ENCODE measurements around the gene MAP3K5. TPM values are rescaled to one million over a fixed set of nuclear protein-coding genes. Genes with fewer than 3 reads are reported as not detected.

The MAP3K5 gene
- polyA plus RNA-seq, 3 donors = 9.6 to 12.0 (median 11.1) TPM

DNA sequence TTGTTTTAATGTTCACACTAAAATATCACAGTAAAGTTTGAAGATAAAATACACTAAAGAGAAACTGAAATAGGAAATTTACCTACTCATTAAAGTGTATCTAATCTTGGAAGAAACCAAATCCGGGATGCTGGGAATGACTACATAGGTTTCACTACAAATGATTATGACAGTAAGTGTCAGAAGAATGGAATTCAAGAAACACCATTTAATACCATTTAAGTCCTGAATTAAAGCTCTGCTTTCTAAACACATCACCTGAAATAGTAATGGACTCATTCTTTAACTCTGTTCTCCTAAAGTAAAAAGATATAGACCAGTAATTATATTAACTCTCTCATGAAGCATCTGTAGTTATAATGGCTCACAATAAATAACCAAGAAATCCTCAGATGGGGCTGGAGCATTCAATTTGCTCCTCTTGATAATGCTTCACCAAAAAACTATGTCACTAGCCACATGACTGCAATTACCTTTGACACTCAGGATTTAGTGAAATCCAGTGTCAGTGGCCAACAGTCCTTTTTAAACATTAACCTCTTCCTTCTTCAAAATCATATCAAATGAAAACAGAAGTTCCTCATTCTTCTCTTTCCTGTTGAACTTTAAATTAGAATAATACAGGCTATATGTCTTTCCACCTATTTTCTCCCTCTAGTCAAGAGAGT, 283.4 kb downstream of the MAP3K5 start:
- TF ChIP-seq, protein P1, sequence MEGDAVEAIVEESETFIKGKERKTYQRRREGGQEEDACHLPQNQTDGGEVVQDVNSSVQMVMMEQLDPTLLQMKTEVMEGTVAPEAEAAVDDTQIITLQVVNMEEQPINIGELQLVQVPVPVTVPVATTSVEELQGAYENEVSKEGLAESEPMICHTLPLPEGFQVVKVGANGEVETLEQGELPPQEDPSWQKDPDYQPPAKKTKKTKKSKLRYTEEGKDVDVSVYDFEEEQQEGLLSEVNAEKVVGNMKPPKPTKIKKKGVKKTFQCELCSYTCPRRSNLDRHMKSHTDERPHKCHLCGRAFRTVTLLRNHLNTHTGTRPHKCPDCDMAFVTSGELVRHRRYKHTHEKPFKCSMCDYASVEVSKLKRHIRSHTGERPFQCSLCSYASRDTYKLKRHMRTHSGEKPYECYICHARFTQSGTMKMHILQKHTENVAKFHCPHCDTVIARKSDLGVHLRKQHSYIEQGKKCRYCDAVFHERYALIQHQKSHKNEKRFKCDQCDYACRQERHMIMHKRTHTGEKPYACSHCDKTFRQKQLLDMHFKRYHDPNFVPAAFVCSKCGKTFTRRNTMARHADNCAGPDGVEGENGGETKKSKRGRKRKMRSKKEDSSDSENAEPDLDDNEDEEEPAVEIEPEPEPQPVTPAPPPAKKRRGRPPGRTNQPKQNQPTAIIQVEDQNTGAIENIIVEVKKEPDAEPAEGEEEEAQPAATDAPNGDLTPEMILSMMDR (IDR thresholded peaks at IDR 0.05) = no peak
- H3K9me3 Mint-ChIP-seq = no peaks in the 10 kb centered on the region
- intact Hi-C loops (cut with micrococcal nuclease) = no loop called here
- no peak overlapping the region for H3K4me3 Mint-ChIP-seq
- Histone ChIP-seq H3K9me3 (replicated peaks in 1 of 2; ENCODE audit: control insufficient read depth in 1 of 2, insufficient read depth in 1 of 2, low read length in 2 of 2) (no peaks in the 10 kb centered on the region), H4K20me1 (ENCODE audit: insufficient read depth, low read length) (no peaks in the 10 kb centered on the region), H3K36me3 (replicated peaks in 1 of 2; ENCODE audit: control insufficient read depth in 1 of 2, insufficient read depth in 2 of 2, low read length in 2 of 2) (no peaks in the 10 kb centered on the region), H2AFZ (ENCODE audit: insufficient read depth, low read depth, low read length, poor library complexity, severe bottlenecking) (no peak overlapping the region), H3K4me2 (replicated peaks; ENCODE audit: extremely low read depth, low read length, poor library complexity, severe bottlenecking) (no peak overlapping the region), H3K4me1 (ENCODE audit: control insufficient read depth in 1 of 2, insufficient read depth in 2 of 2, low read length in 2 of 2) (no peaks in the 10 kb centered on the region), H3K4me3 (replicated peaks in 1 of 3; ENCODE audit: low read depth in 2 of 3, low read length in 3 of 3) (no peak overlapping the region), H3K27ac (ENCODE audit: low read depth in 1 of 2, low read length in 2 of 2) (no peak overlapping the region), H3K27me3 (ENCODE audit: control insufficient read depth in 2 of 2, insufficient read depth in 2 of 2, low read length in 2 of 2) (no peaks in the 10 kb centered on the region), H3K79me2 (ENCODE audit: insufficient read depth, low read length) (no peaks in the 10 kb centered on the region), H3K9ac (ENCODE audit: insufficient read depth, low read length, poor library complexity, severe bottlenecking) (no peak overlapping the region)
- H3K4me1 Mint-ChIP-seq = peaks cover 8% of the 10 kb centered on the region
- H3K27me3 Mint-ChIP-seq (ENCODE audit: low read depth in 3 of 3) = peaks cover 0 to 3% (median 0%) of the 10 kb centered on the region in 3 donors
- DNase-seq = no peak
- no peak overlapping the region for H3K27ac Mint-ChIP-seq
- no peaks in the 10 kb centered on the region for H3K36me3 Mint-ChIP-seq
- no CpG with 5 or more reads among the region's 1 CpG for WGBS (ENCODE audit: insufficient coverage)

Small RNA genes lying within 50 kb of the gene (small RNA-seq; reads per million reads assigned to genes)
- gene RNA5SP219 (ENCODE audit: insufficient read length, low read depth) = 1.2 reads per million

Other genes with a start within 250 kb of the MAP3K5 start
- gene MAP7, start 242.1 kb downstream of the MAP3K5 start, polyA plus RNA-seq = 1 to 10 TPM in 2 of 3 donors, under 1 TPM in 1; 0.67 to 1.6 (median 1.2) TPM
- 1 to 10 TPM; 3.0 to 6.1 (median 3.9) TPM for gene PEX7, start 30.1 kb upstream of the MAP3K5 start, polyA plus RNA-seq
- gene SLC35D3, start 129.8 kb upstream of the MAP3K5 start, polyA plus RNA-seq = not detected

All from CD14-positive monocyte (primary cell).